Hepatocyte (in vitro differentiated cells): Measurements from ENCODE around the gene PTTG1IP2. TPM values are rescaled to one million over a fixed set of nuclear protein-coding genes. Genes with fewer than 3 reads are reported as not detected.

ENCODE experiments used
- DNase-seq: peaks from one replicate; pipeline ENCODE4 v3.0.0-alpha.2; 2016; ENCODE audit warnings: low spot score
- H2AFZ ChIP-seq: fragments of 200-600 bp; sonication (generic); 2 replicates; pipeline ENCODE4 v1.6.0; 2016; ENCODE audit warnings: antibody characterized with exemption, mild to moderate bottlenecking
- H3K27ac ChIP-seq: fragments of 200-600 bp; sonication (generic); 2 replicates; pipeline ENCODE4 v1.5.1; 2016; ENCODE audit warnings: mild to moderate bottlenecking
- H3K27me3 ChIP-seq: fragments of 200-600 bp; sonication (generic); 2 replicates; pipeline ENCODE4 v1.6.1; 2016
- H3K36me3 ChIP-seq: fragments of 200-600 bp; sonication (generic); replicated peaks from 2 replicates; pipeline ENCODE4 v1.5.1; 2016; ENCODE audit warnings: low read depth; ENCODE audit not compliant: insufficient read depth
- H3K4me1 ChIP-seq: fragments of 200-600 bp; sonication (generic); 2 replicates; pipeline ENCODE4 v1.5.1; 2016; ENCODE audit warnings: mild to moderate bottlenecking, moderate library complexity; ENCODE audit not compliant: insufficient read depth
- H3K4me2 ChIP-seq: fragments of 200-600 bp; sonication (generic); 2 replicates; pipeline ENCODE4 v1.6.0; 2016
- H3K4me3 ChIP-seq: fragments of 200-600 bp; sonication (generic); 2 replicates; pipeline ENCODE4 v1.5.1; 2016; ENCODE audit warnings: mild to moderate bottlenecking
- H3K79me2 ChIP-seq: fragments of 200-600 bp; sonication (generic); 2 replicates; pipeline ENCODE4 v1.6.0; 2017; ENCODE audit warnings: mild to moderate bottlenecking
- H3K9me2 ChIP-seq: fragments of 200-600 bp; sonication (generic); replicated peaks from 2 replicates; pipeline ENCODE4 v1.6.0; 2017; ENCODE audit warnings: mild to moderate bottlenecking; ENCODE audit not compliant: insufficient read depth
- H3K9me3 ChIP-seq: fragments of 200-600 bp; sonication (generic); 2 replicates; pipeline ENCODE4 v1.5.1; 2016; ENCODE audit warnings: low read depth, mild to moderate bottlenecking
- H4K20me1 ChIP-seq: fragments of 200-600 bp; sonication (generic); 2 replicates; pipeline ENCODE4 v1.6.0; 2016; ENCODE audit warnings: mild to moderate bottlenecking; ENCODE audit not compliant: insufficient read depth, poor library complexity, severe bottlenecking
- EZH2 ChIP-seq: fragments of 200-600 bp; sonication (generic); IDR thresholded peaks from 2 replicates; pipeline ENCODE4 v1.6.1; 2016; ENCODE audit warnings: antibody characterized with exemption, mild to moderate bottlenecking, borderline replicate concordance
- EZH2phosphoT487 ChIP-seq: fragments of 200-600 bp; sonication (generic); IDR thresholded peaks from one replicate; pipeline ENCODE4 v1.6.1; 2018; ENCODE audit warnings: antibody characterized with exemption, mild to moderate bottlenecking, low read depth, moderate library complexity; ENCODE audit not compliant: unreplicated experiment, severe bottlenecking
- WGBS: methylation state at CpG from one replicate; pipeline ENCODE4 v1.1.6; 2016; ENCODE audit warnings: low lambda C conversion rate; ENCODE audit errors: missing lambda C conversion rate; 5-methylcytosine and 5-hydroxymethylcytosine counted together
- polyA plus RNA-seq: library from polyadenylated mRNA; unstranded; fragments of >200 nt; fragmentation: Nextera tagmentation; extraction: Ambion mirVana; gene quantifications from 2 replicates; pipeline ENCODE4 v1.2.1, GENCODE V29; 2016
- total RNA-seq: library from RNA; depleted of rRNA; stranded (reverse); fragments of >200 nt; gene quantifications from 2 replicates; pipeline ENCODE4 v1.2.3, GENCODE V29; 2014
- TF ChIP-seq, protein P1 (sequence below): fragments of 200-600 bp; sonication (generic); IDR thresholded peaks from 2 replicates; pipeline ENCODE4 v1.5.1; 2016; ENCODE audit warnings: antibody characterized with exemption, mild to moderate bottlenecking; ENCODE audit not compliant: poor library complexity

PTTG1IP2 gene
- total and polyA plus RNA-seq, 2 experiments from 2014 or later, result 0.63 TPM; not detected in 1

DNA sequence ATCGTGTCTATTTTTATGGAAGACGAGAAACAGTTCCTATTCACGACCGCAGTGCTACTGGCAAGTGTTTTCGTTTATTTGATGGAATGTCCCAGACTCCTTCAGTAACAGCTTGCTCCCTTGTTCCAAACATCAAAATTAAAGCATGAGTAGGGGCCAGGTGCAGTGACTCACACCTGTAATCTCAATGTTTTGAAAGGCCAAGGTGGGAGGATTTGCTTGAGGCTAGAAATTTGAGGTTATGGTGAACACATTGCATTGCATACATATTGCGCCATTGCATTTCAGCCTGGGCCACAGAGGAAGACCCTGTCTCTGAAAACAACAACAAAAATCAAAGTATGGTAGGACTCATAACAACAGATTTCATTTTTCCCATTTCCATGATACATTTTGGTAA, 22.8 kb downstream of the PTTG1IP2 start:
- no peak for DNase-seq
- TF ChIP-seq, protein P1, sequence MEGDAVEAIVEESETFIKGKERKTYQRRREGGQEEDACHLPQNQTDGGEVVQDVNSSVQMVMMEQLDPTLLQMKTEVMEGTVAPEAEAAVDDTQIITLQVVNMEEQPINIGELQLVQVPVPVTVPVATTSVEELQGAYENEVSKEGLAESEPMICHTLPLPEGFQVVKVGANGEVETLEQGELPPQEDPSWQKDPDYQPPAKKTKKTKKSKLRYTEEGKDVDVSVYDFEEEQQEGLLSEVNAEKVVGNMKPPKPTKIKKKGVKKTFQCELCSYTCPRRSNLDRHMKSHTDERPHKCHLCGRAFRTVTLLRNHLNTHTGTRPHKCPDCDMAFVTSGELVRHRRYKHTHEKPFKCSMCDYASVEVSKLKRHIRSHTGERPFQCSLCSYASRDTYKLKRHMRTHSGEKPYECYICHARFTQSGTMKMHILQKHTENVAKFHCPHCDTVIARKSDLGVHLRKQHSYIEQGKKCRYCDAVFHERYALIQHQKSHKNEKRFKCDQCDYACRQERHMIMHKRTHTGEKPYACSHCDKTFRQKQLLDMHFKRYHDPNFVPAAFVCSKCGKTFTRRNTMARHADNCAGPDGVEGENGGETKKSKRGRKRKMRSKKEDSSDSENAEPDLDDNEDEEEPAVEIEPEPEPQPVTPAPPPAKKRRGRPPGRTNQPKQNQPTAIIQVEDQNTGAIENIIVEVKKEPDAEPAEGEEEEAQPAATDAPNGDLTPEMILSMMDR, result no peak
- no peak for TF ChIP-seq EZH2phosphoT487
- TF ChIP-seq EZH2, result no peak
- no peaks in the 10 kb centered on the region for H3K79me2 ChIP-seq
- no peak overlapping the region for H2AFZ ChIP-seq
- H4K20me1 ChIP-seq, result no peaks in the 10 kb centered on the region
- no peak overlapping the region for H3K4me2 ChIP-seq
- H3K9me2 ChIP-seq, result no peaks in the 10 kb centered on the region
- H3K4me1 ChIP-seq, result no peaks in the 10 kb centered on the region
- no peaks in the 10 kb centered on the region for H3K27me3 ChIP-seq
- H3K36me3 ChIP-seq, result no peaks in the 10 kb centered on the region
- H3K27ac ChIP-seq, result no peak overlapping the region
- 92% methylated on average over 6 of the region's 6 CpGs for WGBS
- no peak overlapping the region for H3K4me3 ChIP-seq
- no peaks in the 10 kb centered on the region for H3K9me3 ChIP-seq

DNA sequence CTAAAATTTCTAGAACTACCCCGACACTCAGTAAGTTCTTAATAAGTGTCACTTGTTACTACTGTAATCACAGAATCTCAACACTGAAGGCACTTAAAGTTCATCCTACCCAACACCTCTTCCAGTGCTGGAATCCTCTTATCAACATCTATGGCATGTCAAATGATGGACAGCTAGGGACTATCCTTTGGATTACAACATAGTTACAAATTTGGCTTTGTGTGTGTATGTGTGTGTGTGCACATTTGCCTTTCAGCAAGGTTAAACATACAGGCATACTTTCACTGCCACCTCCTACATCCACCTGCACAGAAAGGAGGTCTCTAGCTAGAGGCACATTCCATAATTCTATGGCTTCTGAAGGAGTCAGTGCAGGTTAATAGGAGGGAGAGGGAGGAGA, 25.8 kb downstream of the PTTG1IP2 start:
- H3K27me3 ChIP-seq, result no peaks in the 10 kb centered on the region
- 100% methylated on average over 1 of the region's 1 CpG for WGBS

DNA sequence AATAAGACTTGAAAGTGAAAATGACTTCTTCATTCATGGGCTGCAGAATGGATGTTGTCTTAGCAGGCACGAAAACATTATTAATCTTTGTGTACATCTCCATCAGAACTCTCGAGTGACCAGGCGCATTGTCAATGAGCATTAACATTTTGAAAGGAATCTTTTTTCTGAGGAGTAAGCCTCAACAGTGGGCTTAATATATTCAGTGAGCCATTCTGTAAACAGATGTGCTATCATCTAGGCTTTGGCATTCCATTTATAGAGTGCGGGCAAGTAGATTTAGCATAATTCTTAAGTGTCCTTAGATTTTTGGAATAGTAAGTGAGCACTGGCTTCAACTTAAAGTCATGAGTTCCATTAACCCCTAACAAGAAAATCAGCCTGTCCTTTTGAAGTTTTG, 33.1 kb downstream of the PTTG1IP2 start:
- no peaks in the 10 kb centered on the region for H4K20me1 ChIP-seq
- no peaks in the 10 kb centered on the region for H3K27me3 ChIP-seq
- 89% methylated on average over 4 of the region's 4 CpGs for WGBS
- H3K9me3 ChIP-seq, result no peaks in the 10 kb centered on the region
- H3K4me2 ChIP-seq, result no peak overlapping the region
- H3K36me3 ChIP-seq, result no peaks in the 10 kb centered on the region
- H3K27ac ChIP-seq, result no peak overlapping the region
- H2AFZ ChIP-seq, result no peak overlapping the region
- H3K4me1 ChIP-seq, result no peaks in the 10 kb centered on the region
- no peak for DNase-seq
- no peak overlapping the region for H3K4me3 ChIP-seq
- no peaks in the 10 kb centered on the region for H3K79me2 ChIP-seq
- no peaks in the 10 kb centered on the region for H3K9me2 ChIP-seq
- TF ChIP-seq EZH2 (no peak), EZH2phosphoT487 (no peak)
- TF ChIP-seq, protein P1, result no peak

More for the DNA sequence above, 25.8 kb downstream of the PTTG1IP2 start:
- Histone ChIP-seq H3K4me1 (no peaks in the 10 kb centered on the region), H3K79me2 (no peaks in the 10 kb centered on the region), H3K9me2 (no peaks in the 10 kb centered on the region), H4K20me1 (no peaks in the 10 kb centered on the region), H3K4me2 (no peak overlapping the region), H3K27ac (no peak overlapping the region), H2AFZ (no peak overlapping the region), H3K36me3 (no peaks in the 10 kb centered on the region), H3K9me3 (no peaks in the 10 kb centered on the region), H3K4me3 (no peak overlapping the region)
- no peak for DNase-seq
- TF ChIP-seq EZH2 (no peak), EZH2phosphoT487 (no peak)
- TF ChIP-seq, protein P1, result no peak

DNA sequence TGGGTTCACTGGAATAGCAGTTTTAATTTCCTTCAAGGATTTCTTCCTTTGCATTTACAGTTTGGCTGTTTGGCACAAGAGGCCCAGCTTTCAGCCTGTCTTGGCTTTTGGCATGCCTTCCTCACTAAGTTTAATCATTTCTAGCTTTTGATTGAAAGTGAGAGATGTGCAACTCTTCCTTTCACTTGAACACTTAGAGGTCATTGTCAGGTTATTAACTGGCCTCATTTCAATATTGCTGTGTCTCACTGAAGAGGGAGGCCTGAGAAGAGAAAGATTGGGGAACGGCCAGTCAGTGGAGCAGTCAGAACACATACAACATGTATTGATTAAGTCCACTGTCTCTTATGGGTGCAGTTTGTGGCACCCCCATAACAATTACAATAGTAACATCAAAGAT, 33.9 kb downstream of the PTTG1IP2 start:
- no peak overlapping the region for H3K4me2 ChIP-seq
- no peaks in the 10 kb centered on the region for H3K36me3 ChIP-seq
- no peaks in the 10 kb centered on the region for H4K20me1 ChIP-seq
- no peak overlapping the region for H3K27ac ChIP-seq
- no peaks in the 10 kb centered on the region for H3K4me1 ChIP-seq
- DNase-seq, result no peak
- no peaks in the 10 kb centered on the region for H3K79me2 ChIP-seq
- no peaks in the 10 kb centered on the region for H3K9me2 ChIP-seq
- WGBS, result 100% methylated on average over 1 of the region's 1 CpG
- no peaks in the 10 kb centered on the region for H3K27me3 ChIP-seq
- TF ChIP-seq EZH2phosphoT487 (no peak), EZH2 (no peak)
- TF ChIP-seq, protein P1, result no peak
- H3K9me3 ChIP-seq, result no peaks in the 10 kb centered on the region
- no peak overlapping the region for H3K4me3 ChIP-seq
- no peak overlapping the region for H2AFZ ChIP-seq
